GM18520 (cell line): ENCODE results near the gene GNPAT.

ENCODE experiments used
- ATAC-seq: cut with Tn5 transposase; IDR thresholded peaks from one replicate; pipeline ENCODE4 v1.9.1; 2021; ENCODE audit not compliant: unreplicated experiment

GNPAT gene

DNA sequence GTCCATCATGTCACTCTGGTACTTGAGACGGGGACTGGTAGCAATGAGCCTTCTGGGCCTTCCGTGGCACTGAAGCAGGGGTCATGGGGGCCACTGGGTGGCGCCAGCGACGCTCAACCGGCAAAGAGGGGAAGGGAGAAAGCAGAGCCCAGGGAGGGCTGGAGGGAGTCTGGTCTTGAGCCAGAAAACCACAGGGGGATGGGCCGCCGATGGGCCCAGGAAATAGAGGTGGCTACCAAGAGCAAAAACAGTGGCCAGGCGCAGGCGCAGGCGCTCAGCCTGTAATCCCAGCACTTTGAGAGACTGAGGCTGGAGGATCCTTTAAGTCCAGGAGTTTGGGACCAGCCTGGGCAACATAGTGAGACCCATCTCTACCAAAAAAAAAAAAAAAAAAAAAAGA is 74.9 kb downstream of the GNPAT start:
- no peak for ATAC-seq

DNA sequence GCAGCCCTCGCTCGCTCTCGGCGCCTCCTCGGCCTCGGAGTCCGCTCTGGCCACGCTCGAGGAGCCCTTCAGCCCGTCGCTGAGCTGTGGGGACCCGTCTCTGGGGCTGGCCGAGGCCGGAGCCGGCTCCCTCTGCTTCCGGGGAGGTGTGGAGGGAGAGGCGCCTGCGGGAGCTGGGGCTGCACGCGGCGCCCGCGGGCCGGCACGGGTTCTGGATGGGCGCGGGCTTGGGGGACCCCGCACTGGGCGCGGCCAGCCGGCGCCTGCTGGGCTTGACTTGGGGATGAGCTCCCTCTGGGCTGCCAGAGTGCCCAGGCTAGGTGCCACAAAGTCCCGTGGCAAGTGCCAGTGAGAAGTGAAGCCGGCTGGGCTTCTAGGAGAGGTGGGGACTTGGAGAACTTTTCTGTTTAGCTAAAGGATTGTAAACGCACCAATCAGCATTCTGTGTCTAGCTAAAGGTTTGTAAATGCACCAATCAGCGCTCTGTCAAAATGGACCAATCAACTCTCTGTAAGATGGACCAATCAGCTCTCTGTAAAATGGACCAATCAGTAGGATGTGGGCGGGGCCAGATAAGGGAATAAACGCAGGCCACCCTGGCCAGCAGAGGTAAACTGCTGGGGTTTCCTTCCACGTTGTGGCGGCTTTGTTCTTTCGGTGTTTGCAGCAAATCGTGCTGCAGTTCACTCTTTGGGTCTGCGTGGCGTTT is 76.4 kb downstream of the GNPAT start:
- ATAC-seq, result no peak

GRCh38 chr1:231318015-231318355 is 77.0 kb downstream of the GNPAT start:
- no peak for ATAC-seq

GRCh38 chr1:231318568-231318967 is 77.6 kb downstream of the GNPAT start:
- ATAC-seq, result no peak

- ATAC-seq, result no peak
These were observed 78.1 kb downstream of the GNPAT start for GRCh38 chr1:231319080-231319479.

GRCh38 chr1:231322880-231323530 is 82.0 kb downstream of the GNPAT start:
- no peak for ATAC-seq

- no peak for ATAC-seq
These were observed 83.6 kb downstream of the GNPAT start for GRCh38 chr1:231324660-231325059.

- no peak for ATAC-seq
These were observed 85.2 kb downstream of the GNPAT start for GRCh38 chr1:231326248-231326647.
